Measurements from ENCODE around the gene TCF12. TPM values are rescaled to one million over a fixed set of nuclear protein-coding genes. Genes with fewer than 3 reads are reported as not detected.

Gene TCF12
- polyA plus RNA-seq, 1 donor (not counting 4 experiments of a cell fraction or from before 2014, with no cell fraction given) = 48.3 TPM

- DNase-seq (ENCODE audit: low read depth, low spot score) (no peak), FAIRE-seq (no peak)
- Histone ChIP-seq H3K4me1 (ENCODE audit: control insufficient read depth, extremely low read depth, insufficient read depth, low read length) (no peaks in the 10 kb centered on the region), H3K79me2 (ENCODE audit: control insufficient read depth, insufficient read depth, low read length) (peaks cover 41% of the 10 kb centered on the region), H3K36me3 (ENCODE audit: control insufficient read depth in 2 of 2, extremely low read depth in 1 of 2, insufficient read depth in 2 of 2, low read length in 2 of 2) (peaks cover 0 to 2% of the 10 kb centered on the region in 2 experiments), H3K4me2 (ENCODE audit: control insufficient read depth, extremely low read depth, insufficient read depth, low read depth, low read length) (no peak overlapping the region), H3K9ac (ENCODE audit: control insufficient read depth, extremely low read depth, insufficient read depth, low read length) (no peak overlapping the region), H3K4me3 (ENCODE audit: control insufficient read depth in 2 of 3, extremely low read depth in 1 of 3, insufficient read depth in 2 of 3, low read depth in 1 of 3, low read length in 3 of 3) (no peak overlapping the region), H3K27me3 (ENCODE audit: control insufficient read depth, extremely low read depth, insufficient read depth, low read length) (no peaks in the 10 kb centered on the region), H3K9me3 (ENCODE audit: control insufficient read depth, low read depth, low read length) (no peaks in the 10 kb centered on the region), H3K9me1 (ENCODE audit: control insufficient read depth, extremely low read depth, insufficient read depth, low read length) (no peaks in the 10 kb centered on the region), H4K20me1 (ENCODE audit: control insufficient read depth, extremely low read depth, insufficient read depth, low read length) (no peaks in the 10 kb centered on the region), H2AFZ (ENCODE audit: control insufficient read depth, low read length) (no peak overlapping the region), H3K27ac (ENCODE audit: control insufficient read depth, insufficient read depth, low read length) (no peak overlapping the region)
- TF ChIP-seq EZH2 (IDR thresholded peaks at IDR 0.05; ENCODE audit: low read length) = no peak
- TF ChIP-seq, protein P1, sequence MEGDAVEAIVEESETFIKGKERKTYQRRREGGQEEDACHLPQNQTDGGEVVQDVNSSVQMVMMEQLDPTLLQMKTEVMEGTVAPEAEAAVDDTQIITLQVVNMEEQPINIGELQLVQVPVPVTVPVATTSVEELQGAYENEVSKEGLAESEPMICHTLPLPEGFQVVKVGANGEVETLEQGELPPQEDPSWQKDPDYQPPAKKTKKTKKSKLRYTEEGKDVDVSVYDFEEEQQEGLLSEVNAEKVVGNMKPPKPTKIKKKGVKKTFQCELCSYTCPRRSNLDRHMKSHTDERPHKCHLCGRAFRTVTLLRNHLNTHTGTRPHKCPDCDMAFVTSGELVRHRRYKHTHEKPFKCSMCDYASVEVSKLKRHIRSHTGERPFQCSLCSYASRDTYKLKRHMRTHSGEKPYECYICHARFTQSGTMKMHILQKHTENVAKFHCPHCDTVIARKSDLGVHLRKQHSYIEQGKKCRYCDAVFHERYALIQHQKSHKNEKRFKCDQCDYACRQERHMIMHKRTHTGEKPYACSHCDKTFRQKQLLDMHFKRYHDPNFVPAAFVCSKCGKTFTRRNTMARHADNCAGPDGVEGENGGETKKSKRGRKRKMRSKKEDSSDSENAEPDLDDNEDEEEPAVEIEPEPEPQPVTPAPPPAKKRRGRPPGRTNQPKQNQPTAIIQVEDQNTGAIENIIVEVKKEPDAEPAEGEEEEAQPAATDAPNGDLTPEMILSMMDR (optimal IDR thresholded peaks at IDR 0.05 in 1 of 3, IDR thresholded peaks at IDR 0.05 in 1 of 3, conservative IDR thresholded peaks at IDR 0.05 in 1 of 3; ENCODE audit: extremely low read depth in 1 of 3, insufficient read depth in 2 of 3, low read length in 3 of 3) = no peak
- dilution Hi-C loops (cut with MboI; ENCODE audit: extremely low pct_ligation_motif_present, low sequenced_read_pairs) = no loop called here
Measured at GRCh38 chr15:56994280-56994679, 75.8 kb downstream of the TCF12 start.

DNA sequence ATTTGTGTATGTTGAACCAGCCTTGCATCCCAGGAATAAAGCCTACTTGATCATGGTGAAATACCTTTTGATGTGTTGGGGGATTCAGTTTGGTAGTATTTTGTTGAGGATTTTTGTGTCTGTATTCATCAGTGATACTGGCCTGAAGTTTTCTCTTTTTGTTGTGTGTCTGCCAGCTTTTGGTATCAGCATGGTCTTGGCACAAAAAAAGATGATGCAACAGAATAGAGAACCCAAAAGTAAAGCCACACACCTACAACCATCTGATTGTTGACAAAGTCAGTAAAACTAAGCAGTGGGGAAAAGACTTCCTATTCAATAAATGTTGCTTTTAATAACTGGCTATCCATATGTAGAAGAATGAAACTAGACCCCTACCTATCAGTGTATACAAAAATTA, 77.6 kb downstream of the TCF12 start:
- Histone ChIP-seq H3K79me2 (ENCODE audit: control insufficient read depth, insufficient read depth, low read length) (peaks cover 30% of the 10 kb centered on the region), H3K9me1 (ENCODE audit: control insufficient read depth, extremely low read depth, insufficient read depth, low read length) (no peaks in the 10 kb centered on the region)
- dilution Hi-C loops (cut with MboI; ENCODE audit: extremely low pct_ligation_motif_present, low sequenced_read_pairs) = no loop called here

More for the DNA sequence above, 77.6 kb downstream of the TCF12 start:
- Histone ChIP-seq H3K36me3 (ENCODE audit: control insufficient read depth in 2 of 2, extremely low read depth in 1 of 2, insufficient read depth in 2 of 2, low read length in 2 of 2) (peaks cover 0 to 2% of the 10 kb centered on the region in 2 experiments), H2AFZ (ENCODE audit: control insufficient read depth, low read length) (no peak overlapping the region), H3K9ac (ENCODE audit: control insufficient read depth, extremely low read depth, insufficient read depth, low read length) (no peak overlapping the region), H3K4me2 (ENCODE audit: control insufficient read depth, extremely low read depth, insufficient read depth, low read depth, low read length) (no peak overlapping the region), H3K4me3 (ENCODE audit: control insufficient read depth in 2 of 3, extremely low read depth in 1 of 3, insufficient read depth in 2 of 3, low read depth in 1 of 3, low read length in 3 of 3) (no peak overlapping the region), H3K9me3 (ENCODE audit: control insufficient read depth, low read depth, low read length) (no peaks in the 10 kb centered on the region), H4K20me1 (ENCODE audit: control insufficient read depth, extremely low read depth, insufficient read depth, low read length) (no peaks in the 10 kb centered on the region), H3K4me1 (ENCODE audit: control insufficient read depth, extremely low read depth, insufficient read depth, low read length) (no peaks in the 10 kb centered on the region), H3K27me3 (ENCODE audit: control insufficient read depth, extremely low read depth, insufficient read depth, low read length) (no peaks in the 10 kb centered on the region), H3K27ac (ENCODE audit: control insufficient read depth, insufficient read depth, low read length) (no peak overlapping the region)
- DNase-seq (ENCODE audit: low read depth, low spot score) (no peak), FAIRE-seq (no peak)
- no peak for TF ChIP-seq EZH2 (IDR thresholded peaks at IDR 0.05; ENCODE audit: low read length)
- TF ChIP-seq, protein P1 (optimal IDR thresholded peaks at IDR 0.05 in 1 of 3, IDR thresholded peaks at IDR 0.05 in 1 of 3, conservative IDR thresholded peaks at IDR 0.05 in 1 of 3; ENCODE audit: extremely low read depth in 1 of 3, insufficient read depth in 2 of 3, low read length in 3 of 3) = no peak

All from keratinocyte (primary cell).